GM15510 (cell line): ENCODE results near the gene OTX1.

ENCODE experiments used
- POLR2A ChIP-seq: IDR thresholded peaks from 3 replicates; pipeline ENCODE4 v1.6.1; 2011; ENCODE audit warnings: borderline replicate concordance; ENCODE audit not compliant: insufficient read length; ENCODE audit errors: extremely low read depth

Gene OTX1

DNA sequence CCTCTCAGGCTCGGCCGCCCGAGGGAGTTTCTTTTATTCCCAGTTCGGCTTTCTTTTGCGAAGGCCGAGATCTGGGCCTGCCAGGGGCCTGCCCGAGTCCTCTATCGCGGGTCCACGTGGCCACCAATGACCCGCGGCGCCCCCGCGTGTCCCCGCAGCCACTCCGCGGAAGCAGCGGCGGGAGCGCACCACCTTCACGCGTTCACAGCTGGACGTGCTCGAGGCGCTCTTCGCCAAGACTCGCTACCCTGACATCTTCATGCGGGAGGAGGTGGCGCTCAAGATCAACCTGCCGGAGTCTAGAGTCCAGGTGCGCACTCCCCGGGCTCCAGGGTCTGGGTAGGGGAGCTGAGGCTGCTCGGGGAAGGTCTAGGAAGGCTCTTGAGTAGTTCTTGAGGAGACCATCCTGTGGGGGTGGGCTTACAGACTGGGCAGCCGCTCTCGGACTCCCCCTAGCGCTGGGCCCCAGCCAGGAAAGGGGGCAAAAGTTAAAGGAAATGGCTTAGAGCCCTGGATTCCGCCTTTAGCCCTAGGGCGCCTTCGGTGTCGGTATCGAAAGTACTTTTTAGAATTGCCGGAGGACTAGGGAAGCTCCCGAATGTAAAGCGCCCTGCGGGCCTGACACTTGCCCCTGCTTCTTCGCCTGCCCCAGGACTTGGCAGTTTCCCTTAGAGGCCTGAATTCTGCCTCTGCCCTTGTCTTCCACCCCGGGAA lies 3.4 kb downstream of the OTX1 start:
- TF ChIP-seq POLR2A: no peak

DNA sequence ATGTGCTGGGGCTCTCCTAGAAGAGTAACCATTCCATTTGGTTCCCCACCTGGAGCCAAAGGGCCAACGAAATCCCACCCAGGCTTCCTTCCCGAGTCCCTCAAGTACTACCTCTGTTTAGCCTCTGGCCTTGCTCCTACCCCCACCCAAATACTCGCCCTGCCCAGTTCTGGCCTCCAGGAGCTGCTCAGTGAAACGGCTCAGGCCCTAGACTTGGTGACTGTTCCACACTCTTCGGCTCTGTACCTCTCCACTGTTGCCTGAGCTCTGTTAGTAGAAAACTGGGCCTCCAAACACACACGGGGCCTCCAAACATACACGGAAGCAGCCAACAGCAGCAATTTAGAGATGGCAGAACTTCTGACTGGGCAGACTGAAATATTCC lies 4.2 kb downstream of the OTX1 start:
- TF ChIP-seq POLR2A: no peak

DNA sequence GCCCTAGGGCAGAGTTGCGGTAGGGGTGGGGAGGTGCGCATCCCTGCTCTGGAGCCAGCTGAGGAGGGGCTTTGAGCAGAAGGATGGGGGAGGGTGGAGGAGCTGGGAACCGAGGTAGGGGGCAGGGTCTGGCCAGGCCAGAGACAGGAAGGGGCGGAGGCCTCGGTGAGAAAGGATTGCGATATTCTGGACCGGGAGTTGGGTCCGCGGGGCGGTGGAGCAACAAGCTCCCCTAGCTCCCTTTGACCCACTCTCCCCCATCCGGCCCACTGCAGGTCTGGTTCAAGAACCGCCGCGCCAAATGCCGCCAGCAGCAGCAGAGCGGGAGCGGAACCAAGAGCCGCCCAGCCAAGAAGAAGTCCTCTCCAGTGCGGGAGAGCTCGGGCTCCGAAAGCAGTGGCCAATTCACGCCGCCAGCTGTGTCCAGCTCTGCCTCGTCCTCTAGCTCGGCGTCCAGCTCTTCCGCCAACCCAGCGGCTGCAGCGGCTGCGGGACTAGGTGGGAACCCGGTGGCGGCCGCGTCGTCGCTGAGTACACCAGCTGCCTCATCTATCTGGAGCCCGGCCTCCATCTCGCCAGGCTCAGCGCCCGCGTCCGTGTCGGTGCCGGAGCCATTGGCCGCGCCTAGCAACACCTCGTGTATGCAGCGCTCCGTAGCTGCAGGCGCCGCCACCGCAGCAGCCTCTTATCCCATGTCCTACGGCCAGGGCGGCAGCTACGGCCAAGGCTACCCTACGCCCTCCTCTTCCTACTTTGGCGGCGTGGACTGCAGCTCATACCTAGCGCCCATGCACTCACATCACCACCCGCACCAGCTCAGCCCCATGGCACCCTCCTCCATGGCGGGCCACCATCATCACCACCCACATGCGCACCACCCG lies 4.8 kb downstream of the OTX1 start:
- TF ChIP-seq POLR2A: no peak

DNA sequence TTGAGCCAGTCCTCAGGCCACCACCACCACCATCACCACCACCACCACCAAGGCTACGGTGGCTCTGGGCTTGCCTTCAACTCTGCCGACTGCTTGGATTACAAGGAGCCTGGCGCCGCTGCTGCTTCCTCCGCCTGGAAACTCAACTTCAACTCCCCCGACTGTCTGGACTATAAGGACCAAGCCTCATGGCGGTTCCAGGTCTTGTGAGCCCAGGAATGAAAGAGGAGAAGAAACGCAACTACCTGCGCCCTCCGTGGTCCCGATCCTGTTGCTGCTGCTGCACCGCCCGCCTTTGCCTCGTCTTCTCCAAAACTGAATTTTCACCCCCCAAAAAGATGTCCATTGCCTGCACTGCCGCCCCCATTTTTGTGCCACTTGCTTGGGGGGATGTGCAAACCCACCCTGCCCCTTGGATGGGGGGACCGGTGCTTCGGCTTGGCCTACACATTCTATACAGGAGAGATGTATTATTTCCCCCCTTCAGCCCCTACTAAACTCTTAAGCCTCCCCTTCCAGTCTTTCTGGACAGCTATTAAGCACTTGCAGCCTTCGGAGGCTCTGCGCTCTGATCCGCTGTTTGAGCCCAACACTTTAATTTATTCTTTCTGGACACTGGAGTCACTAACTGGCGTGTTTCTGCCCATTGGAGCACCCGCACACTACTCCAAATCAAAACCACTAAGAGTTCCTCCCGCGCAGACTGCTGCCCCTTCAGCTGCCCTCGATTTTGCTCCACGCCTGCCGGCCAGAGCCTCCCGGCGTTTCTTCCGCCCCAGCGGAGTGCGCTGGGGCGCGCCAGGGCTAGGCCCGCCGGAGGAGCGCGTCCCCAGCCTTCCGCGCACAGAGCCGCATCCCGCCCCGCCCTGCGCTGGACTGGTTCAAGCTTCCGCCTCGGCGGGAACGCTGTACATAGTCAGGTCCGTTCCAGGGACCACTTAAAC lies 5.7 kb downstream of the OTX1 start:
- TF ChIP-seq POLR2A: no peak

DNA sequence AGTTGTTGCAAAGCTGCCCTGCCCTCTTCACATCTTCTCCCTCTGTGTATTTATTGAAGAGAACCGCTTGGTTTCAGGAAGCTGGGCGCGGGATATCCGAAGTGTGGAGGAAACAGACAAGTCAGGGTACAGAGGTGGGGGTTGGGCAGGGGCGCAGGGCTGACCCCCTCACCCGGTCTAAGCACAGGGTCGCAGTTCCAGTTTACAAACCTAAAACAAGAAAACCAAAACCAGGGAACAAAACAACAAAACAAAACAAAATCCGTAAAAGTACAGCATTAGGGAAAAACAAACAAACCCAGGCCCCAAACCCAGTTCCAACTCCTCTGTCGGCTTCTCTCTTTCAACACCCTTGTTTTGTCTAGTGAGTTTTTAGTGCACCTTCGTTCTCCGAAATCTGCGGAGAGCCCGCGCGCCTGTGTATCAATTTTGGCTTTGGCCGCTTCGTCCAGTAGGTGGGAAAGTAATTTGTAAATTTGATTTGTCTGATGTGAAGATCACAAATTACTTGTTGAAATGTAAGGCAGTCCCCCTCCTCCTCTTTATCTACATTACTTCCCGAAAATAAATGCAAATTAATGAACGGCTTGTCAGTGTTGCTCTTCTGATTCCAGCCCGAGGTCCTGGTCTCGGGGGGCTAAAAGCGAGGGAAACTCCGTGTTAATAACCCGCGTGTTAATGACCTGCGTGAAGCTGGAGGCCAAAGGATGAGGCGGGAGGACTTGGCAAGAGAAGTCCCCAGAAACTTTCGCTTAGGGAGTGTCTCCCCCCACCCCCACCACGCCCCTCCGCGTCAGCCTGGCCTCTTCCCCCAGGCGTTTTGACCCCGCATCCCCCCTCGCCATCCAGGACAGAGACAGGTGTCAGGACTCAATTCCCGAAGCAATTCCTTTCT lies 6.9 kb downstream of the OTX1 start:
- TF ChIP-seq POLR2A: no peak

DNA sequence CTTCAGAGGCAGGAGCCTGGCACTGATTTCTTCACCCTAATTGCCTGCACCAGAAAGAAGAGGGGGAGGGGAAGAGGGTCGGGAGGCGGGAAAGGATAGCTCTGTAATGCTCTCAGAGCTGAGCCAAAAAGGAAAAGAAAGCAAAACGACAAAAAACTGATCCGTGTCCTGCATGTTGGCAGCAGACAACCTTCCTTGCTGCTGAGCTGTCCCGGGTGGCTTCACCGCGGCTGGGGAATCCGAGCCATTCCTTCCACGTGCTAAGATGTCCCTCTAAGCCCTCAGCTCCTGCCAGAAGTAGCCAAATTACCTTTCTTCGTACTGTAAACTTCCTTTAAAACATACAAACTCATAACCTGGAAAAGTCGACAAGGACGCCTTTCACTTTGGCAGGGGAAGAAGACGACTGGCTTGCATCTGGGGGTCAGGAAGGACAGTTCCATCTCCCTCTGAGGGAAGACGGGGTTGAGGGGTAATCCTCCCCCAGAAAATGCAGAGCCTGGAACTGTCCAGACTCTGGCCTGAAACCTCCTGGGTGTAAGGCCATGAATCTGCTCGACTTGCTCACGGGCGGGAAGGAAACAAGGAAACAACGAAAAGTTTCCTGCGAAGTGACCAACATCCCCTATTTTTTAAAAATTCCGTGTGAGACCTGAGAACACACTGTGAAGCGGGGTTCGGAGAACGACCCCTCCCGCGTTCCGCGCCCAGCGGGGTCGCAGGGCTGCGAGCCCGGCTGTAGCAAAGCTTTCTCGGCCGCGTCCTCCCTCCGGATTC lies 7.7 kb downstream of the OTX1 start:
- TF ChIP-seq POLR2A: no peak

DNA sequence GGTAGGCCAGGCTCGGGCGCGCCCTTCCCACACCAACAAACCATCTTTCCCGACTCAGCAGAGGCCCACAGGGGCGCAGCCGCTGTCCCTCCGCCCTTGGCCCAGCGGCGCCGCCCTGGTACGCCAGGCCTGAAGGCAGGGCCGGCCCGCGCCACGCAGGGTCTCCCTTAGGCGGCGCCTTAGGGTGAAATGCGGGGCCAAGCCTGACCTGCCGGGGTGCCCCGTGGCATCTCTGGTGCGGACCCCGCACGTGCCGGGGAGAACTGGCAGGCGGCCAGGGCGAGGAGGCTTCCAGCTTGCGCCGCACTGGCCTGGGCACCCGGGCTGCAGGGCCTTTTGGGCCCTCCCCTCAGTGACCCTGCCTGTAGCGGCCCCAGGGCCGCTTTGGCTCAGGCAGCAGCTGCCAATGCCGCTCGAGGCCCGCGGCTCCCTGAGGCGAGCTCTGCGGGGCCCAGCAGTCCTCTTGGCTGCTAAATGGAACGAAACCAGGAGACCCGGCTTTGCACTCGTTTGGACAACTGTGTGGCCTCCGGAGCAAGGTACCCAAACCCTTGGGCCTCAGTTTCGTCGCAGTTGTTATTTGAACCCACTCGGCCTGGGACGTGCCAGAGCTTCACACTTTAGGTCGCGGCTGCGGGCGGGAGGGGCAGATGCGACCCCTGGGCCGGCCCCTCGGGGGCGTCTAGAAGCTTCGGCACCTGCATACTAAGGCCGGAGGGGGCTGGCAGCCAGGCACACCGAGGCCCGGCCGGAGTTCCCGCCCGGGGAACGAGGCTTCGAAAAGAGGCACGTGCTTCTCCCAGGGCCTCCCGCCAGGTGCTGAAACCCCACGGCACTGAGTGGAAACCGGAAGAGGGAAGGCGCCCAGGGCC lies 8.5 kb downstream of the OTX1 start:
- no peak for TF ChIP-seq POLR2A

DNA sequence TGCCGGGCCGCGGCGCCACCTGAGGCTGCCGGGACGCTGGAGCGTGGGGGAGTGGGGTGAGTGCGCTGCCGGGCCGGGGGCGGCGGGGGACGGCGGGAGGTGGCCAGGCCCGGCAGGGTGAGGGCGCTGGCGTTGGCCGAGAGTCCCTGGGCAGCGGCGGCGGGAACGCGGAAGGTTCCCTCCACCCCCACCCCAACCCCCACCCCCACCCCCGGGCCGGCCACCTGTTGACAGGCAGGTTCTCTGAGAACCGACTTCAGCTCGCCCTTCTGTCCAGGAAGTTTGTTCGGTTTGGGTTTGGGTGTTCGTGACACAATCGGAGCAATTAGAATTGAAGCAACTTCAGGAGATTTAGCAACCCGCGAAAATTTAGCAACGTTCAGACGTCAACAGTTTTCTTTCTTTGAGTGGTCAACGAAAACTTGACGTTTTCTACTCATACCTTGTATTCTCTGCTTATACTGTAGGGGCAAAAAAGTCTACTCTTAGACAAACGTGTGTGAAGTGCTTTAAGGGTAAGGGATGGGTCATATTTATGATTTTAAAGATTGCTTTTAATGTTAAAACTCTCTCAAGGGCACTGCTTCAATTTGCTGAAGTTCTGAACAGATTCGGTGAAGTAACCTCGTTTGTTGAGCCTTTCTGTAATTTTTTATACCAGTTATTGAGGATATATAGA lies 9.3 kb downstream of the OTX1 start:
- no peak for TF ChIP-seq POLR2A

DNA sequence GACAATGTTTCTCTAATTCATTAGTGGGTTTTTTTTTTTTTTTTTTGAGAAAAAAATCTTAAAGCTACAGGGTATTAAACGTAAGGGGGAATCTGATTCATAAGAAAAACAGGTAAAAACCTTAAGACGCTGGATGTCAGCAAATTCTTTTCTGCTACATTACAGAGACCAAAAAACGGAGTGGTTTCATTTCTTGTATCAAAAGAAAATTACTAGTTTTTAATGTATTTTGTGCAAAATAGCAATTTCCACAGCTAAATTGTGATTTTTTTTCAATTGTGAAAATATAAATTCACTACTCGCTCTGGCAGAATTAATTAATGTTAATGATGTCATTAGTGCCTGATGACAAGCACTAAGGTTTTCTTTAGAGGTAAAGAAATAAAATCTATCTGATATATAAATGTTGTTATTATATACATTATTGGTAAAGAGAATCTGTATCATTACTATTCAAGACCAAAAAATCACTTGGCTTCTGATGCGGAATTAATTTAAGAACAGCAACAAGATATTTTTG lies 9.9 kb downstream of the OTX1 start:
- no peak for TF ChIP-seq POLR2A

DNA sequence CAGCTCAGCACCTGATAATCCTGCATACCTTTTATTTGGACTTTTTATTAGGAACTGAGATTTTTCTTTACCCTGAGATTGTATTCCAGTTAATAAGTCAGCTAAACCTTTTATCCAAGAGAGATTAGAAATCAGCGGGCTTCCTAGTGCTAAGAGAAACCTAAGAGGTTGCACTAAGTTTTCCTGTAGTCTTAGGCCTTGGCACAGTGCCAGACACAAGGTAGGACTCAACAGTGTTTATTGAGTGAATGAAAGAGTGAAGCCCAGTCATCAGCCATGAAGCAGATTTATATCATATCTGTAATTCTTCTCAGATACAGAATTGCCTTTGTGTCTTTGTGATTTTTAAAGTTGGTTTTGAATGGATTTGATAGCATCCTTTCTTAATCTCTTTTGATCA lies 13.6 kb downstream of the OTX1 start:
- no peak for TF ChIP-seq POLR2A

DNA sequence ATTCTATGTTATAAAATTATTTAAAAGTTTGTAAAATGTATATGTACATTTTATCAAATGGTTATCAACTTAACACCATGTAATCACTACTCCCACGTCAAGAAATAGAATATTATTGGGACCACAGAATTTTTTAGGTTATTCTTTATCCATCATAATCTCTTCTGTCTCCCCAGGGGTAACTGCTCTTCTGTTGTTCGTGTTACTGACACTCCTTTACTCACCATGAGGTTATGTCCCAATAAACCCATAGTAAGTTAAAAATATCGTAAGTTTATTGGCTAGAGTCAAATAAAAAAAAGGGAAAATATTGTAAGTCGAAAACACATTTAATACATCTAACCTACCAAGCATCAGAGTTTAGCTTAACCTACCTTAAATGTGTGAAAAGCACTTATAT lies 14.0 kb downstream of the OTX1 start:
- no peak for TF ChIP-seq POLR2A

DNA sequence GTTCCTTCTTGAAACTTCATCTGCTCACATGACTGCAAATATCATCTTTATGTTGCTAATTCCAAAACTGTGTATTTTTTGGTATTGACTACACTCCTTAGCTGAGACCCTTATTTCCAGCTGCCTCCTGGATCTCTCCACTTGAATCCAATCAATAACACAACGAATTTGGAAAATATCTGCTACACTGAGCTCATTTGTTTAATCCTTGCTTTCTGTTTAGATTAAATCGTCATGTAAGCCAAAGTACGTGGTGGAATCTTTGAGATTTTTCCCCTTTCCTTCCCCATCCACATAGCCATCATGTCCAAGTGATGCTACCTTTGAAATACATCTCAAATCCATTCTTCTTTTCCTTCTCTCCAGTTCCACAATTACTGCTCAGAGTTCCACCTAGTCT lies 15.6 kb downstream of the OTX1 start:
- no peak for TF ChIP-seq POLR2A
